Measurements from ENCODE around the gene UBTF.

DNA sequence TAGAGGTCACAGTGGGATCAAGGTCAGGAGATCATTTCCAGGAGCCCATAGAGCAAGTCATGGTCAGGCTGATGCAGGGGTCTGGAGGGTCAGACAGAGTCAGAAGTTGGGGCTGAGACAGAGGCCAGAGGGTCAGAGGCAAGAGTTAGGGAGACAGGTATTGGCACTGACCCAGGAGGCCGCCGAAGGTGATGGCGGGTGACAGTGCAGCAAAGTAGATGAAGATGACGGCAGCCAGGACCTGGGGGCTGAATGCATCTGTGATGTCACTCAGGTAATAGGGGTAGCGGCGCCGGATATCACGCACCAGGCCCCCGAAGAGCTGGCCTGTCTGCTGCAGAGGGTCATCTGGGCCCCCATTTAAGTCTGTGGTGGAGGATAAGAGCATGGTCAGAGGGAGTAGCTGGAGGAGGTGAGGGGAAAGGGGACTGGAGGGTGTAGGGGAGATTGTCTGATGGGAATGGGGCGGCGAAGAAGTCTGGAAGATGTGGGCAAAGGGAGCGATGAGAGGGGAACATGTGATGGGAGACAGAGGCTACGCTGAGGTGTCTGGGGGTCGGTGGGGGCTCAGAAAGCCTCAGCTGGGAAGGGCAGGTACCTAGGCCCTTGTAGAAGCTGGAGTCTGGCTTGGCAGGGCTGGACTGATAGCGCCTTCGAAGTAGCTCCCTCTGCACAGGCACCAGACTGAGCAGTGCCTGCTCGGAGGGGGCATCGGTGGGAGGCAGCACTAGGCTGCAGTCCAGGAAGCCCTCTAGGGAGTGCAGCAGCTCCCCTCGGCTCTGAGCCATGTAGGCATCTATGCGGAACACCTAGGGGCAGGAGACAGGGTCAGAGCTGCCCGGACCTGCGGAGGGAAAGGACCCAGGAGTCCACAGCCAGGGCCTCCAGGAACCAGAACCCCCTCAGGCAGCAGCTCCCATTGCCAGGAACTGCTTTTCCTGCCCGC, 38.6 kb upstream of the UBTF start:
- TF ChIP-seq, protein P1, sequence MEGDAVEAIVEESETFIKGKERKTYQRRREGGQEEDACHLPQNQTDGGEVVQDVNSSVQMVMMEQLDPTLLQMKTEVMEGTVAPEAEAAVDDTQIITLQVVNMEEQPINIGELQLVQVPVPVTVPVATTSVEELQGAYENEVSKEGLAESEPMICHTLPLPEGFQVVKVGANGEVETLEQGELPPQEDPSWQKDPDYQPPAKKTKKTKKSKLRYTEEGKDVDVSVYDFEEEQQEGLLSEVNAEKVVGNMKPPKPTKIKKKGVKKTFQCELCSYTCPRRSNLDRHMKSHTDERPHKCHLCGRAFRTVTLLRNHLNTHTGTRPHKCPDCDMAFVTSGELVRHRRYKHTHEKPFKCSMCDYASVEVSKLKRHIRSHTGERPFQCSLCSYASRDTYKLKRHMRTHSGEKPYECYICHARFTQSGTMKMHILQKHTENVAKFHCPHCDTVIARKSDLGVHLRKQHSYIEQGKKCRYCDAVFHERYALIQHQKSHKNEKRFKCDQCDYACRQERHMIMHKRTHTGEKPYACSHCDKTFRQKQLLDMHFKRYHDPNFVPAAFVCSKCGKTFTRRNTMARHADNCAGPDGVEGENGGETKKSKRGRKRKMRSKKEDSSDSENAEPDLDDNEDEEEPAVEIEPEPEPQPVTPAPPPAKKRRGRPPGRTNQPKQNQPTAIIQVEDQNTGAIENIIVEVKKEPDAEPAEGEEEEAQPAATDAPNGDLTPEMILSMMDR (conservative IDR thresholded peaks at IDR 0.05): no peak
- no peak for TF ChIP-seq ZFX (IDR thresholded peaks at IDR 0.05)
